T-helper 1 cell treated with Interleukin-12 subunit alpha and Interleukin-12 subunit beta and Interleukin-4 antibody, amounts not matched to agents 30 ng/mL and 1 ng/mL, for 36 hours (primary cell): ENCODE measurements around the gene NOVA1. TPM values are rescaled to one million over a fixed set of nuclear protein-coding genes. Genes with fewer than 3 reads are reported as not detected.
"Not testable (repeated sequence)": the region's sequence is repeated elsewhere in the genome, so short reads cannot be mapped to it uniquely, and the experiment has no call there.

ENCODE experiments used
- intact Hi-C: fragments of 100-400 bp; cut with micrococcal nuclease; formaldehyde crosslinking; loops from one replicate; pipeline ENCODE4 v1.15.1; 2024
- total RNA-seq: library from RNA; stranded (reverse); gene quantifications from 2 replicates; pipeline ENCODE4 v1.2.3, GENCODE V29; 2022

Gene NOVA1, protein sequence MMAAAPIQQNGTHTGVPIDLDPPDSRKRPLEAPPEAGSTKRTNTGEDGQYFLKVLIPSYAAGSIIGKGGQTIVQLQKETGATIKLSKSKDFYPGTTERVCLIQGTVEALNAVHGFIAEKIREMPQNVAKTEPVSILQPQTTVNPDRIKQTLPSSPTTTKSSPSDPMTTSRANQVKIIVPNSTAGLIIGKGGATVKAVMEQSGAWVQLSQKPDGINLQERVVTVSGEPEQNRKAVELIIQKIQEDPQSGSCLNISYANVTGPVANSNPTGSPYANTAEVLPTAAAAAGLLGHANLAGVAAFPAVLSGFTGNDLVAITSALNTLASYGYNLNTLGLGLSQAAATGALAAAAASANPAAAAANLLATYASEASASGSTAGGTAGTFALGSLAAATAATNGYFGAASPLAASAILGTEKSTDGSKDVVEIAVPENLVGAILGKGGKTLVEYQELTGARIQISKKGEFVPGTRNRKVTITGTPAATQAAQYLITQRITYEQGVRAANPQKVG
- total RNA-seq = 0.24 and 0.39 TPM in 2 replicates

DNA sequence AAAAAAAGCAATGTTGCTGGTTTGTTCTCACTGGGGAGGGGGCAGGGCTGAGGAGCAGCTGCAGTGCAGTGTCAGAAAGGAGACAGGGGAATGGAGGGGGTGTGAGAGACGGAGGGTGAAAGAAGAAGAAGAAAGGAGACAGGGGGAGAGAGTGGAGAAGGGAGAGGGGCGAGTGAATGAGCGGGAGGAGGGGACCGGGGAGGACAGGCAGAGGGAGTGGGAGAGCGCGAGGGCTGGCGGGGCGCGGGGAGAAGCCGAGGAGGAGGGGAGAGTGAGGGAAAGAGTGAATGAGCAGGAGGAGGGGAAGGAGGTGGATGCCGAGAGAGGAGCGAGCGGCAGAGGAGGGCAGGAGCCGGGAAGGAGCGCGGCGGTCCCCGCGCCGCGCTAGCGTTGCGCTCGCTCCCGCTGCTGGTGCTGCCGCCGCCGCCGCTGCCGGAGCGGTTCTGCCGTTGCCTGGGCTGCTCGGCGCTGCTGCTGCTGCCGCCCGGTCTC, at the start of gene NOVA1:
TSS of gene NOVA1 (minus strand) at position 445 of the 492 bp plus-strand sequence. CDS start 597 bp downstream, outside the sequence.
- intact Hi-C loops = no loop called here

GRCh38 chr14:26645057-26645456, 47.2 kb upstream of the NOVA1 start:
- intact Hi-C loops = not testable (repeated sequence)

DNA sequence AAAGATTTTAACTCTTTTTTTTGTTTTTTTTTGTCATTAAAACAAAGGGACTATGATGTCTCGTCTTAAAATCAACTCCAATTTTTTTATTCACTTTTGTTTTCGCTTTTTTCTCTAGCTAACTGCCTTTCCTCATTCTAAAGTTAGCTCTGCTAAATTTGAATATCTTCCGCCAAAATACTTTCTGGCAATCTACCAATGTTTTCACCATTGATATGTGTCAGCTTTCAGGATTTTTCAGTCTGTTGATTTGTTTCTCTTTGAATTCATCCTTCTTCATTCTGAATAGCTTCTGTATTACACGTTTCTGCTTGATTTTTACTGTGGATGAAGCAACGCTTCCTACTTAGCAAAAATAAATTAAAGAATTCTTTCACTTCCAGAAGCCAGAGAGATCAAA, 38.7 kb upstream of the NOVA1 start:
- intact Hi-C loops = no loop called here

GRCh38 chr14:26634946-26635345, 37.1 kb upstream of the NOVA1 start:
- intact Hi-C loops = not testable (repeated sequence)

GRCh38 chr14:26626256-26626655, 28.4 kb upstream of the NOVA1 start:
- intact Hi-C loops = no loop called here

DNA sequence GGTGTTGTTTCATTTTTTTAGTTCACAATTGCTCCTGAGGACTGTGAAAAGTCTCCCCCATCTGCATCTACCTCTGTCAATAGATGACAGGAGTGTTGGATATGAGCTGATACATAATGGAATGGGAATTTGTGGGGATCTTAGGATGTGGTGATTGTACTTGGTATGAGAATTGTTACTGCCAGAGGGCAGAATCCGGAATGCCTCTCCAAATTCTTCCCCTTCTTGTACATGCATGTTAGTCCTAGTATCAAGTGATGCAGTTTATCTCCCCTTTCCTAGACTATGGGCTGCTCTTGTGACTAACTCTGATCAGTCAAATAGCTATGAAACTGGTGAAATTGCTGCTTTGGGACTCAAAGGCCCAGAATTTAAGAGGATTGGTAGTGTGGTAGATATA, 24.8 kb upstream of the NOVA1 start:
- intact Hi-C loops = no loop called here

DNA sequence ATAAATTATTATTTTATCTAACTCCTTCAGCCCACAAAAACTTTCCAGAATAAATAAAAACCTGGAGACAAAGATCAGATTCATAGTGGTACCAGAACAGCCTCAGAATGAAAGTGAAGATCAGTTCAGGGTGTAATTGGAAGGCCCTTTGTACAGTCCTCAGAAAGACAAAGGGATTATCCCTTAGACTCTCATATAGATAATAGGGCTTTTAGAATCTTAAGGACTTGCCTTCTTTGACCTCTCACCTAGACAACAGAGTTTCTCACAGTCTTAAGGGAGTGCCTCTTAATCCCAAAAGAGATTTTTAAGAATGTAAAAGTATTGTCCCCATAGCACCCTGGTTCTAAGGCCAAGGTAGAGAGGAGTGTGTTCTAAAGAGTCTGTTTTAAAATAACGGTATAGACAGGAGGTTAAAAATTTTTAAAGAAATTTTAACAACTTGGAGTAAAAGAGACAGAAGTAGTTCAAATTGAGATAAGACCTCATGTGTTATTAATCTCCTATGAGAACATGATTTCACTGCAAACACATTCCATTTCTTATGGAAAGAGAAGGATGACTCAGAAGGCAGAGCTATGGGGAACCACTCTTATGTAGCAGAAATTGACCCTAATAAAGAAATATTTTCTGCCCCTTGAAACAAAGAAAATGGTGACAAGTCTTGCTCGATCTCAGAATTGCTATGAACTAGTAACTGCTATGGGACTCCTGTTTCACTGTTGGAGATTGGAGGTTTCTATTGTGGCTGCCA, 24.2 kb upstream of the NOVA1 start:
- intact Hi-C loops = no loop called here

DNA sequence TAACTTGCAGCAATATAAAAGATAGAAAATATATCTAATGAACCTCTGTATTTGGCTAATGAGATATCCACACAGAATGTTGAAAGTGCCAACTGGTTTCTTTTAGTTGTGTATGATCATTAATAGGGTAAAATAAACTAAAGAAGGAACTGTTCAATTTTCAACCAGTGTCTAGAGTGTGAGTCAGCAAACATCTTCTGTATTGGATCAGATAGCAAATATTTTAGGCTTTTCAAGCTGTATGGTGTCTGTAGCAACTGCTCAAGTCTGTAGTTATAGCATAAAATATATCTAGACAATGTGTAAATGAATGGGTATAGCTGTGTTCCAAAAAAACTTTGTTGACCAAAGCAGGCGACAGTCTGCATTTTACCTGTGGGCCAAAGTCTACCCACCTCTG, 23.5 kb upstream of the NOVA1 start:
- intact Hi-C loops = no loop called here

GRCh38 chr14:26611259-26611658, 13.4 kb upstream of the NOVA1 start:
- intact Hi-C loops = no loop called here

- intact Hi-C loops = no loop called here
Observed at GRCh38 chr14:26606729-26607312, 9.0 kb upstream of the NOVA1 start.

GRCh38 chr14:26605602-26606001, 7.8 kb upstream of the NOVA1 start:
- intact Hi-C loops = no loop called here

DNA sequence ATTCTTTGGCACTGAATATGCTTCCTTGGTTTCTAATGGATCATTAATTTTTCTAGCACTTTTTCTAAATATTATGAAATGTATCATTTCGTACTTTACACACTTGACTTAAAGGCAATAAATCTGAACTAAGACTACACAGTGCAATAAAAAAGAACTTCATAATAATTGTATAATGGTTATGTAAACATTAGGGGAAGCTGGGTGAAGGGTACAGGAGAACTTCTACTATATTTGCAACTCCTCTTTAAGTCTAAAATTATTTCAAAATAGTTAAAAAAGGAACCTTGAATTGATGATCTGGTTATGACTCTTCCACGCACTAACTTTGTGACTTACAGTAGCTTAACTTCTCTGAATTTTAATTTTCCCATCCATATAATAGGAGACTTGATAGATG, 5.1 kb upstream of the NOVA1 start:
- intact Hi-C loops = no loop called here

DNA sequence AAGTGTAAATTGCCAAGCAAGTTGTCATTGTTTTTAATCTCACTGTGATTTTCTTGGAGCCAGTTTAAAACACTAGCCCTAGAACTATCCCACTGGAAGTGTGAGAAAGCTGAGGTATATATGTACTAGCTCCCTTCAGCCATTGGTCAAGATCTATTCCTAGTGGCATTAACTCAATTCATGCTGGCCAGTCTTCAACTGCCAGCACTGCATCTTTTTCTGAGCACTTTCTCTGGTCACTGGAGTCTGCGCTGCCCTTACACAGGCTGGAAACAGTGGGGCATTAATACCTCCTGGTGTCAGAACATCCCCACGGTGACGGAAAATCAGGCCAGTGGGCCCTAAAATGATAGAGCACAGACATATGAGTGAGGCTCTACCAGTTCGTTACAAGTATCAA, 4.0 kb upstream of the NOVA1 start:
- intact Hi-C loops = no loop called here

DNA sequence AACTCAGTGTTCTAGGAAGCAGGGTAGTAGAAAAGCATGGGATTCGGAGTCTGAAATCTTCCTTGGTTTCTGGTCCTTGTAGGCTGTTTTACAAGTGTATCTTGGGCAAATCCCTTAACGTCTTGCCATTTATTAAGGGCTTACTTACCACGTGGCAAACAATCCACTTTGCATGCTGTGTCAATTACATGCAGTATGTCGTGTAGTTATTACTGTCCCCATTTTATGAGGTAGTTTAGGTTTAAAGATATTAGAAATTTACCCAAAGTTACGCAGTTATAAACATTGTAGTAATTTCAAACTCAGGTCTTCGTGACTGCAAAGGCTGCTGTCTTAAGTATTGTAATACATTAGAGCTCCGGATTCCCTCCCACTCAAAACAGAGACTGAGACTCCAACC, 1.5 kb upstream of the NOVA1 start:
- intact Hi-C loops = no loop called here

GRCh38 chr14:26598672-26599131, 869 bp upstream of the NOVA1 start:
- intact Hi-C loops = no loop called here

- intact Hi-C loops = no loop called here
Observed at GRCh38 chr14:26598081-26598671, 343 bp upstream of the NOVA1 start.

DNA sequence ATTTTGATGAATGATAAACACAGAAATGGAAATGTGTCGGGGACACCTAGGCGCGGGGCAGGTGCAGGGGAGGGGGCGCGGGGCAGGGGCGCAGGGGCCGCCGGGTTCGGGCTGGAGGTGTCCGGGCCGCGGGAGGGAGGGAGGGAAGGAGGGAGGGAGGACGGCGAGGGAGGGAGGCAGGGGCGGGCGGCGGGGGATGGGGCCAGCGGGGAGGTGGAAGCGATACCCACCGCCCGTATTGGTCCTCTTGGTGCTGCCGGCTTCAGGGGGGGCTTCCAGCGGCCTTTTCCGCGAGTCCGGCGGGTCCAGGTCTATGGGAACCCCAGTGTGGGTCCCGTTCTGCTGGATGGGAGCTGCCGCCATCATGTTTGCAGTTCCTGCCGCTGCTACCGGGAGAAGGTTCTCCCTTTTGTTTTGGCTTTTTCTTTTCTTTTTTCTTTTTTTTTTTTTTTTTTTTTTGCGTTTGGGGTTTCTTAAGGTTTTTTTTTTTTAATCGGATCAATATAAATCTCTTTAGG, 703 bp downstream of the NOVA1 start:
- intact Hi-C loops = no loop called here

GRCh38 chr14:26596543-26597061, 1.2 kb downstream of the NOVA1 start:
- intact Hi-C loops = no loop called here

DNA sequence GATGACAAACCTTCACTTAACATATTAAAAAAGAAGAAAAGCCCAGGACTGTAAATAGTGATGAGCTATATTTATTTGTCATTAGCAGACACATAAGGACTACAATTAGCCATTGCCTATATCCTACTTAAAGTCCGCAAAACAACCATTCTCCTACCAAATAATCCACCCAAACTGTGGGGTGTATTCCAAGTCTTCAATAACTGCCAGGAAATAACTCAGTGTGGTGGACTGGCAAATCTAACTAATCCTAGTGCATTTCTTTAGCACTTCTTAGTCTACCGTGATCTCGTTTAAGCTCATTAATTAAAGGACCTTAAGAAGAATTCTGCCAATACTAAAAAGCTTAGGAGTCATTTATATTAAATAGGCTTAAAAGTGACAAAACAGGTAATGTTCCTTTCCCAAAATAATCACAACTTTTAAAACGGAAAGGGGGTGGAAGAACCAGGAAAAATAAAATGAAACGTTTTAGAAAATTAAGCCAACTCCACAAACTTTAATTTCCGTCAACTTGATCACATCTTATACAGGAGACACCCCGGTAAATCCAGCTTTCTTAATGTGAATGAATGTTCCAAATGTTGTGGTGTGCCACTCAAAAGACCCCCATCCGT, 1.8 kb downstream of the NOVA1 start:
- intact Hi-C loops = no loop called here

DNA sequence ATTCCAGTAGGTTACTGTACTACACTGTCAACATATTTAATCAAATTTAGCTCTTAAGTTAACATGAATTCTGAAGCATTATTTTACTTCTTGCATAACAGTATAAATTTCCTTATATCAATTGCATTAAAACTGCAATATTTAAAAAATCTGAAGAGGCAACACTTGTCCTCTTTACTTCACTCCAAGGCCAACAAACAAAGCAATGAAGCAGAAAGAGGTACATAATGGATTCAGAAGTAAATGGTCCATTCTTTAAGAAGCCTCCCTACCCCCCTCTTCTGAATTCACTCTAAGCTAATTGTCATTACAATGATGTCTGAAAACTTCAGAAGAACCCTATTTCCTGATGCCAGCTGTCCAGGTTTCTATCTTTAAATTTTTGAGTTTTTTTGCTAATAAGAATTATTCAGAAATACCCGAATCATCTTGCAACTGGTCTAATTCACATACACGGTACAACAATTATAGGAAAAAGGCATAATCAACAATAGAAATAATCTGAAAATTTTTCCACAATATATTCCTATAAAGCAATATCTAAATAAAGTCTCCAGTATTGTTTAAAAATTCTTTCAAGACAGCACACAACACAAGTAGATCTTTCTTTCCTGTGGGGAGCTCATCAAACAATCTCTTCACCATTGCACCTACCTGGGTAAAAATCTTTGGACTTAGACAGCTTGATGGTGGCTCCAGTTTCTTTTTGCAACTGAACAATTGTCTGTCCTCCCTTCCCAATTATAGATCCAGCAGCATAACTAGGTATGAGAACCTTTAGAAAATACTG, 2.9 kb downstream of the NOVA1 start:
- intact Hi-C loops = no loop called here
